IMR-90 (cell line): ENCODE measurements around the gene CYS1. TPM values are rescaled to one million over a fixed set of nuclear protein-coding genes. Genes with fewer than 3 reads are reported as not detected.
"Not testable (repeated sequence)": the region's sequence is repeated elsewhere in the genome, so short reads cannot be mapped to it uniquely, and the experiment has no call there.

ENCODE experiments used
- ATAC-seq: fragments of 200-7000 bp; cut with Tn5 transposase; 2 replicates; pipeline ENCODE4 v1.9.1; 2020; ENCODE audit warnings: low read depth, mild to moderate bottlenecking, moderate library complexity
- BruUV-seq: library from RNA; stranded (reverse); fragments of 400-500 nt; replicated peaks from 2 replicates; lab custom pipeline; 2021; lab: Mats Ljungman, UMichigan
- CTCF ChIA-PET: fragments of 300-600 bp; formaldehyde crosslinking; extraction: SDS; loops from one replicate; lab custom pipeline; 2021; ENCODE audit warnings: antibody characterized with exemption; lab: Yijun Ruan, JAX
- POLR2A ChIA-PET: fragments of 300-600 bp; sonication (Branson Sonifier 250); formaldehyde crosslinking; loops from one replicate; lab custom pipeline; 2022; ENCODE audit warnings: antibody characterized with exemption; ENCODE audit not compliant: unreplicated experiment; lab: Charles Lee
- DNase-seq: peaks from one replicate; pipeline ENCODE4 v3.0.0; 2013
- H2AFZ ChIP-seq: replicated peaks from 2 replicates; pipeline ENCODE3; 2013; ENCODE audit warnings: low read length, mild to moderate bottlenecking; ENCODE audit not compliant: poor library complexity
- H2AK5ac ChIP-seq: 2 replicates; pipeline ENCODE4 v1.6.1; 2013; ENCODE audit warnings: low read depth, low read length, inconsistent platforms
- H2AK9ac ChIP-seq: replicated peaks from 2 replicates; pipeline ENCODE3; 2013; ENCODE audit warnings: mild to moderate bottlenecking, low read depth, low read length, moderate library complexity; ENCODE audit not compliant: poor library complexity
- H2BK120ac ChIP-seq: 2 replicates; pipeline ENCODE4 v1.6.1; 2013; ENCODE audit warnings: low read depth, low read length, inconsistent platforms
- H2BK15ac ChIP-seq: 3 replicates; pipeline ENCODE4 v1.6.1; 2013; ENCODE audit warnings: low read depth, low read length, inconsistent platforms
- H2BK20ac ChIP-seq: 2 replicates; pipeline ENCODE4 v1.6.1; 2013; ENCODE audit warnings: low read depth, mild to moderate bottlenecking, inconsistent platforms, low read length, moderate library complexity
- H2BK5ac ChIP-seq: 2 replicates; pipeline ENCODE4 v1.6.1; 2013; ENCODE audit warnings: mild to moderate bottlenecking, low read depth, low read length, inconsistent platforms; ENCODE audit not compliant: poor library complexity, severe bottlenecking
- H3K14ac ChIP-seq: replicated peaks from 2 replicates; pipeline ENCODE4 v1.6.1; 2013; ENCODE audit warnings: low read depth, low read length, inconsistent platforms
- H3K18ac ChIP-seq: 2 replicates; pipeline ENCODE4 v1.6.1; 2013; ENCODE audit warnings: low read depth, low read length, control low read depth
- H3K23ac ChIP-seq: 2 replicates; pipeline ENCODE4 v1.6.1; 2013; ENCODE audit warnings: low read depth, low read length, inconsistent platforms
- H3K27ac ChIP-seq: 2 replicates; pipeline ENCODE4 v1.5.1; 2013; ENCODE audit warnings: mild to moderate bottlenecking, control low read depth, low read length; ENCODE audit not compliant: insufficient read depth
- H3K27me3 ChIP-seq: 2 replicates; pipeline ENCODE4 v1.6.1; 2013; ENCODE audit warnings: low read length; ENCODE audit not compliant: control insufficient read depth, insufficient read depth
- H3K36me3 ChIP-seq: 2 replicates; pipeline ENCODE4 v1.6.1; 2013; ENCODE audit warnings: low read length, mixed read lengths; ENCODE audit not compliant: control insufficient read depth, insufficient read depth
- H3K4ac ChIP-seq: 2 replicates; pipeline ENCODE4 v1.6.1; 2013; ENCODE audit warnings: low read depth, low read length, inconsistent platforms
- H3K4me1 ChIP-seq: 2 replicates; pipeline ENCODE4 v1.6.1; 2013; ENCODE audit warnings: low read length, mixed read lengths; ENCODE audit not compliant: control insufficient read depth, insufficient read depth
- H3K4me2 ChIP-seq: 2 replicates; pipeline ENCODE4 v1.6.1; 2013; ENCODE audit warnings: low read depth, mild to moderate bottlenecking, control low read depth, low read length, moderate library complexity
- H3K4me3 ChIP-seq: 2 replicates; pipeline ENCODE4 v1.5.1; 2013; ENCODE audit warnings: low read depth, mild to moderate bottlenecking, control low read depth, low read length, moderate library complexity; ENCODE audit not compliant: insufficient read depth
- H3K56ac ChIP-seq: 2 replicates; pipeline ENCODE4 v1.6.1; 2013; ENCODE audit warnings: low read length, inconsistent platforms; ENCODE audit not compliant: insufficient read depth; ENCODE audit errors: extremely low read depth
- H3K79me1 ChIP-seq, 2 experiments: 2 replicates each; pipeline ENCODE4 v1.6.1; 2013; ENCODE audit warnings: low read length in 2 of 2, inconsistent platforms in 1 of 2, low read depth in 1 of 2
- H3K9ac ChIP-seq: 2 replicates; pipeline ENCODE4 v1.6.1; 2013; ENCODE audit warnings: low read depth, low read length, control low read depth
- H3K9me1 ChIP-seq: 2 replicates; pipeline ENCODE4 v1.6.1; 2013; ENCODE audit warnings: low read length, inconsistent platforms; ENCODE audit not compliant: insufficient read depth
- H3K9me3 ChIP-seq: 2 replicates; pipeline ENCODE4 v1.6.1; 2013; ENCODE audit warnings: low read length; ENCODE audit not compliant: control insufficient read depth, insufficient read depth
- H4K20me1 ChIP-seq: 2 replicates; pipeline ENCODE4 v1.6.1; 2013; ENCODE audit warnings: low read length, inconsistent platforms; ENCODE audit not compliant: insufficient read depth
- H4K5ac ChIP-seq: 2 replicates; pipeline ENCODE4 v1.6.1; 2013; ENCODE audit warnings: mild to moderate bottlenecking, low read depth, low read length, control low read depth
- H4K8ac ChIP-seq, 2 experiments: 2 replicates each; pipeline ENCODE4 v1.6.1; 2013; ENCODE audit warnings: low read depth in 2 of 2, low read length in 2 of 2, control low read depth in 1 of 2, inconsistent platforms in 1 of 2
- H4K91ac ChIP-seq: 2 replicates; pipeline ENCODE4 v1.6.1; 2013; ENCODE audit warnings: low read depth, low read length, inconsistent platforms; ENCODE audit not compliant: insufficient read depth
- WGBS, 2 experiments: methylation state at CpG; one replicate each; pipeline versions ENCODE4 v1.1.5 to v1.1.7; 2013; ENCODE audit warnings: missing lambda C conversion rate in 2 of 2; ENCODE audit not compliant: insufficient read length in 1 of 2; ENCODE audit errors: extremely low coverage in 2 of 2; 5-methylcytosine and 5-hydroxymethylcytosine counted together
- dilution Hi-C: fragments of 300-500 bp; cut with HindIII; formaldehyde crosslinking; loops from one replicate; pipeline ENCODE4 v1.14.3; 2018; ENCODE audit warnings: low sequenced_read_pairs; ENCODE audit not compliant: unreplicated experiment
- in situ Hi-C: fragments of 300-500 bp; cut with MboI; formaldehyde crosslinking; loops from 3 replicates; pipeline ENCODE4 v1.14.3; 2019; ENCODE audit warnings: low sequenced_read_pairs, inconsistent platforms, mixed read lengths
- intact Hi-C: fragments of 100-400 bp; cut with micrococcal nuclease; formaldehyde crosslinking; loops from 2 replicates; pipeline ENCODE4 v1.10.0; 2022
- polyA plus RNA-seq, 3 experiments: library from polyadenylated mRNA; depleted of rRNA; stranded (reverse); fragments of >200 nt; gene quantifications; 2 replicates each; pipeline ENCODE4 v1.2.3, GENCODE V29; 2012; ENCODE audit warnings: low replicate concordance in 1 of 3
- total RNA-seq: library from RNA; depleted of rRNA; stranded (reverse); fragments of >200 nt; gene quantifications from 2 replicates; pipeline ENCODE4 v1.2.3, GENCODE V29; 2012

Gene CYS1
- total and polyA plus RNA-seq, 2 of the 4 experiments (the other 2 are of a cell fraction) = under 0.01 to 0.12 TPM

GRCh38 chr2:10010861-10011605 is 69.2 kb downstream of the CYS1 start:
- Histone ChIP-seq H2BK5ac (peak overlapping the region; percentile 6), H3K4me1 (peaks cover 28% of the 10 kb centered on the region), H2AK5ac (peak overlapping the region; percentile 95), H2BK120ac (peak overlapping the region; percentile 88; the same call in 1 of the 2 replicates), H4K8ac (peak overlapping the region in 1 of 2 experiments; percentile 35; a peak in 1 of 4 replicates), H4K91ac (0 out of 2 replicates have a peak overlapping the region, but pooled peaks have one; percentile 84)
- H3K4me3 ChIP-seq, H3K9ac ChIP-seq, H3K56ac ChIP-seq, H2BK15ac ChIP-seq, DNase-seq, H3K36me3 ChIP-seq, dilution Hi-C loops, H2AFZ ChIP-seq, in situ Hi-C loops, H2AK9ac ChIP-seq, H3K4me2 ChIP-seq, H3K79me1 ChIP-seq, H3K9me1 ChIP-seq, H3K14ac ChIP-seq, H3K23ac ChIP-seq, H3K9me3 ChIP-seq, intact Hi-C loops, H3K27me3 ChIP-seq, H3K18ac ChIP-seq, BruUV-seq, H2BK20ac ChIP-seq, CTCF ChIA-PET, POLR2A ChIA-PET, H4K20me1 ChIP-seq, H4K5ac ChIP-seq, H3K4ac ChIP-seq, H3K27ac ChIP-seq, ATAC-seq: not testable (repeated sequence)
- 96% methylated on average over 33 of the region's 52 CpGs; no CpG with 5 or more reads in 1 of the 2 experiments for WGBS, 2 experiments
